Left forelimb (tissue), 1 donor: ENCODE results near the gene CHODL.

Source experiments
- DNase-seq: peaks from one replicate; pipeline ENCODE4 v3.0.0-alpha.2; 2018; ENCODE audit warnings: low spot score

CHODL gene

GRCh38 chr21:18289876-18290275, 45.2 kb downstream of the CHODL start:
- no peak for DNase-seq

- no peak for DNase-seq
These were observed 49.5 kb downstream of the CHODL start for GRCh38 chr21:18294100-18294499.

DNA sequence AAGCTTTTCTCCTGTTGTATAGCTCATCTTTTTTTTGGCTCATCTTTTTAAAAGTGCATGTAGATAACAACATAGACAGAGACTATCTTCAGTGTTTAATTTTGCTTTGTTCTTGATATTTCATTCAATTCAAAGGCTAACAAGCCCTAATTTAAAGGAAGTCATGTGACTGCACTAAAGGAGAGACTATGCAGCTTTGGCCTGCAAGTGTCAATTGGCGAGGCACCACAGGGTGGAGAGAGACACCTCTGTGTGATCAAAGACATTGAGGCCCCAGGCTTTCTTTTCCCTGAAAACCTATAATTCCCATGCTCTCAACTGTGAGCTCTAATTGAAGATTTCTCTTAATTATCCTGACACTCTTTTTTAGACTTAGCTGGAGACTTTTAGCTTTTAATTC, 53.6 kb downstream of the CHODL start:
- DNase-seq = no peak
